22Rv1 (cell line): ENCODE data around the gene ZMYND15.
"Not testable (repeated sequence)": the region's sequence is repeated elsewhere in the genome, so short reads cannot be mapped to it uniquely, and the experiment has no call there.

Source experiments
- H3K27ac ChIP-seq: fragments of 450-650 bp; 2 replicates; pipeline ENCODE4 v1.5.1; 2017
- CTCF ChIP-seq: fragments of 450-650 bp; IDR thresholded peaks from 2 replicates; pipeline ENCODE4 v1.5.1; 2017; ENCODE audit warnings: mild to moderate bottlenecking
- ZFX ChIP-seq: fragments of 450-650 bp; IDR thresholded peaks from 2 replicates; pipeline ENCODE4 v1.6.1; 2017; ENCODE audit warnings: antibody characterized with exemption, borderline replicate concordance

ZMYND15 gene

GRCh38 chr17:4711661-4712181 is 27.9 kb upstream of the ZMYND15 start:
- peak overlapping the region; percentile 92 for H3K27ac ChIP-seq
- TF ChIP-seq CTCF (no peak), ZFX (no peak)

- TF ChIP-seq ZFX, result no peak
- H3K27ac ChIP-seq, result peak overlapping the region; percentile 92
Measured at GRCh38 chr17:4712526-4712925, 27.1 kb upstream of the ZMYND15 start.

- not testable (repeated sequence) for H3K27ac ChIP-seq
Measured at GRCh38 chr17:4714340-4715062, 25.1 kb upstream of the ZMYND15 start.

GRCh38 chr17:4715063-4715744 is 24.4 kb upstream of the ZMYND15 start:
- TF ChIP-seq ZFX (no peak), CTCF (no peak)
- H3K27ac ChIP-seq, result no peak overlapping the region

GRCh38 chr17:4716081-4716480 is 23.6 kb upstream of the ZMYND15 start:
- TF ChIP-seq CTCF (no peak), ZFX (no peak)
- H3K27ac ChIP-seq, result no peak overlapping the region

GRCh38 chr17:4717791-4718190 is 21.8 kb upstream of the ZMYND15 start:
- no peak for TF ChIP-seq ZFX
- TF ChIP-seq CTCF, result no peak
- no peak overlapping the region for H3K27ac ChIP-seq

GRCh38 chr17:4718276-4718675 is 21.4 kb upstream of the ZMYND15 start:
- TF ChIP-seq CTCF, result no peak
- TF ChIP-seq ZFX, result no peak
- no peak overlapping the region for H3K27ac ChIP-seq

- no peak for TF ChIP-seq CTCF
- TF ChIP-seq ZFX, result no peak
Measured at GRCh38 chr17:4719146-4719545, 20.5 kb upstream of the ZMYND15 start.

More at GRCh38 chr17:4719146-4719545, 20.5 kb upstream of the ZMYND15 start:
- H3K27ac ChIP-seq, result no peak overlapping the region
